ENCODE data around the gene PSMD13.

- no peak for TF ChIP-seq ZBTB33 (IDR thresholded peaks at IDR 0.05)
- TF ChIP-seq RAD21 (IDR thresholded peaks at IDR 0.05) = no peak
- TF ChIP-seq GABPA (IDR thresholded peaks at IDR 0.05 in 1 of 2, conservative IDR thresholded peaks at IDR 0.05 in 1 of 2) = no peak
- TF ChIP-seq CTCF (IDR thresholded peaks at IDR 0.05; ENCODE audit: low read depth, low read length, missing input control) = no peak
- no peak for TF ChIP-seq JUND (IDR thresholded peaks at IDR 0.05)
- TF ChIP-seq TAF1 (conservative IDR thresholded peaks at IDR 0.05) = no peak
- TF ChIP-seq MAX (IDR thresholded peaks at IDR 0.05) = no peak
- TF ChIP-seq REST (IDR thresholded peaks at IDR 0.05) = no peak
- no peak for TF ChIP-seq HNF4A (conservative IDR thresholded peaks at IDR 0.05)
- TF ChIP-seq SP1 (IDR thresholded peaks at IDR 0.05) = no peak
- no peak for TF ChIP-seq EGR1 (IDR thresholded peaks at IDR 0.05; ENCODE audit: low read depth in 2 of 2)
Observed at GRCh38 chr11:218815-219593, 17.8 kb upstream of the PSMD13 start.

Measured in liver (tissue), 3 donors.